Endodermal cell (in vitro differentiated cells): Measurements from ENCODE around the gene FTO. TPM values are rescaled to one million over a fixed set of nuclear protein-coding genes. Genes with fewer than 3 reads are reported as not detected.

Experiments used
- DNase-seq: peaks from one replicate; pipeline ENCODE4 v3.0.0-alpha.2; 2017
- H3K27ac ChIP-seq: 2 replicates; pipeline ENCODE4 v1.5.1; 2013; ENCODE audit warnings: mild to moderate bottlenecking, low read depth, low read length, moderate library complexity
- H3K27me3 ChIP-seq: 2 replicates; pipeline ENCODE4 v1.6.1; 2013; ENCODE audit warnings: mild to moderate bottlenecking, low read length, moderate library complexity; ENCODE audit not compliant: insufficient read depth, control insufficient read depth, poor library complexity, severe bottlenecking
- H3K36me3 ChIP-seq: 2 replicates; pipeline ENCODE4 v1.7.0; 2013; ENCODE audit warnings: mild to moderate bottlenecking, low read length, moderate library complexity; ENCODE audit not compliant: control insufficient read depth, insufficient read depth
- H3K4me1 ChIP-seq: one replicate; pipeline ENCODE4 v1.7.0; 2013; ENCODE audit warnings: low read length; ENCODE audit not compliant: control insufficient read depth, insufficient read depth
- H3K4me3 ChIP-seq: 2 replicates; pipeline ENCODE4 v1.5.1; 2013; ENCODE audit warnings: mild to moderate bottlenecking, low read length, moderate library complexity
- H3K9ac ChIP-seq: 2 replicates; pipeline ENCODE4 v1.6.1; 2013; ENCODE audit warnings: mild to moderate bottlenecking, low read length, moderate library complexity; ENCODE audit not compliant: poor library complexity, severe bottlenecking; ENCODE audit errors: extremely low read depth
- H3K9me3 ChIP-seq: 2 replicates; pipeline ENCODE4 v1.6.1; 2013; ENCODE audit warnings: mild to moderate bottlenecking, low read length, moderate library complexity; ENCODE audit not compliant: control insufficient read depth
- H3K27ac Mint-ChIP-seq: 2 replicates; pipeline ENCODE4 v1.8.0; 2020; ENCODE audit warnings: mixed read lengths
- H3K27me3 Mint-ChIP-seq: 2 replicates; pipeline ENCODE4 v1.8.0; 2021; ENCODE audit warnings: mild to moderate bottlenecking, mixed read lengths; ENCODE audit not compliant: insufficient read depth
- H3K36me3 Mint-ChIP-seq: 2 replicates; pipeline ENCODE4 v1.8.0; 2020; ENCODE audit warnings: low read depth, mixed read lengths
- H3K4me1 Mint-ChIP-seq: 2 replicates; pipeline ENCODE4 v1.8.0; 2020; ENCODE audit warnings: mixed read lengths
- H3K4me3 Mint-ChIP-seq: 2 replicates; pipeline ENCODE4 v1.8.0; 2020; ENCODE audit warnings: mild to moderate bottlenecking, moderate library complexity, mixed read lengths
- H3K9me3 Mint-ChIP-seq: 2 replicates; pipeline ENCODE4 v1.8.0; 2020; ENCODE audit warnings: mild to moderate bottlenecking, mixed read lengths
- CTCF ChIP-seq: fragments of 200-600 bp; sonication (generic); conservative IDR thresholded peaks from 2 replicates; pipeline ENCODE4 v1.5.0; 2021; ENCODE audit warnings: antibody characterized with exemption, mild to moderate bottlenecking
- WGBS, 2 experiments: methylation state at CpG; one replicate each; pipeline versions ENCODE4 v1.1.5 to v1.1.7; 2013; ENCODE audit warnings: missing lambda C conversion rate in 2 of 2, mixed read lengths in 1 of 2; ENCODE audit not compliant: insufficient coverage in 1 of 2, insufficient read length in 1 of 2; 5-methylcytosine and 5-hydroxymethylcytosine counted together
- total RNA-seq, 2 donors: library from RNA; stranded (reverse); fragmentation: NEBNext Ultra II Directional in 1 of 2; extraction: Animal tissue kit (Norgen Biotek cat#: 25700) in 1 of 2; gene quantifications; 2 replicates in 1 of 2; 3 replicates in 1 of 2; pipeline ENCODE4 v1.2.1, GENCODE V29; 2021

FTO gene
- total RNA-seq, 2 donors from 2014 or later, result 80.3 to 102 TPM

GRCh38 chr16:54009464-54010176 is 305.7 kb downstream of the FTO start:
- no peak for TF ChIP-seq CTCF
- Mint-ChIP-seq H3K36me3 (peaks cover 17% of the 10 kb centered on the region), H3K9me3 (peaks cover 12% of the 10 kb centered on the region), H3K27me3 (no peaks in the 10 kb centered on the region), H3K4me1 (no peaks in the 10 kb centered on the region), H3K27ac (no peak overlapping the region), H3K4me3 (no peak overlapping the region)
- no peak overlapping the region for H3K4me3 ChIP-seq
- no peaks in the 10 kb centered on the region for H3K36me3 ChIP-seq
- H3K27me3 ChIP-seq, result no peaks in the 10 kb centered on the region
- no peak for DNase-seq
- 95 to 96% methylated on average over 5 to 8 of the region's 9 CpGs for WGBS, 2 experiments
- peaks cover 17% of the 10 kb centered on the region for H3K9me3 ChIP-seq
- no peak overlapping the region for H3K27ac ChIP-seq
- H3K9ac ChIP-seq, result no peak overlapping the region
- H3K4me1 ChIP-seq, result no peaks in the 10 kb centered on the region

GRCh38 chr16:54015147-54015546 is 311.2 kb downstream of the FTO start:
- Histone ChIP-seq H3K27me3 (no peaks in the 10 kb centered on the region), H3K36me3 (no peaks in the 10 kb centered on the region), H3K4me3 (no peak overlapping the region), H3K27ac (no peak overlapping the region), H3K9me3 (peaks cover 17% of the 10 kb centered on the region), H3K4me1 (no peaks in the 10 kb centered on the region), H3K9ac (no peak overlapping the region)
- WGBS, 2 experiments, result 93% methylated on average over 2 of the region's 2 CpGs; no CpG with 5 or more reads in 1 of the 2 experiments
- no peak for TF ChIP-seq CTCF
- Mint-ChIP-seq H3K4me3 (no peak overlapping the region), H3K36me3 (peaks cover 17% of the 10 kb centered on the region), H3K27me3 (no peaks in the 10 kb centered on the region), H3K27ac (no peak overlapping the region), H3K4me1 (peaks cover 2% of the 10 kb centered on the region), H3K9me3 (peaks cover 12% of the 10 kb centered on the region)
- no peak for DNase-seq

GRCh38 chr16:54022362-54022761 is 318.4 kb downstream of the FTO start:
- H3K9me3 ChIP-seq, result no peaks in the 10 kb centered on the region
- TF ChIP-seq CTCF, result no peak
- Mint-ChIP-seq H3K9me3 (no peaks in the 10 kb centered on the region), H3K27me3 (peaks cover 2% of the 10 kb centered on the region), H3K4me1 (peaks cover 2% of the 10 kb centered on the region), H3K27ac (no peak overlapping the region), H3K36me3 (no peaks in the 10 kb centered on the region), H3K4me3 (no peak overlapping the region)
- DNase-seq, result no peak
- no peaks in the 10 kb centered on the region for H3K36me3 ChIP-seq
- no peak overlapping the region for H3K27ac ChIP-seq
- H3K27me3 ChIP-seq, result no peaks in the 10 kb centered on the region
- WGBS, 2 experiments, result 80% methylated on average over 1 of the region's 1 CpG; no CpG with 5 or more reads in 1 of the 2 experiments
- no peaks in the 10 kb centered on the region for H3K4me1 ChIP-seq
- H3K9ac ChIP-seq, result no peak overlapping the region
- no peak overlapping the region for H3K4me3 ChIP-seq
